Measurements from ENCODE around the gene FNBP1L. TPM values are rescaled to one million over a fixed set of nuclear protein-coding genes. Genes with fewer than 3 reads are reported as not detected.

FNBP1L gene
- polyA plus RNA-seq, 1 donor (not counting 4 experiments of a cell fraction or from before 2014, with no cell fraction given), result 22.9 TPM

DNA sequence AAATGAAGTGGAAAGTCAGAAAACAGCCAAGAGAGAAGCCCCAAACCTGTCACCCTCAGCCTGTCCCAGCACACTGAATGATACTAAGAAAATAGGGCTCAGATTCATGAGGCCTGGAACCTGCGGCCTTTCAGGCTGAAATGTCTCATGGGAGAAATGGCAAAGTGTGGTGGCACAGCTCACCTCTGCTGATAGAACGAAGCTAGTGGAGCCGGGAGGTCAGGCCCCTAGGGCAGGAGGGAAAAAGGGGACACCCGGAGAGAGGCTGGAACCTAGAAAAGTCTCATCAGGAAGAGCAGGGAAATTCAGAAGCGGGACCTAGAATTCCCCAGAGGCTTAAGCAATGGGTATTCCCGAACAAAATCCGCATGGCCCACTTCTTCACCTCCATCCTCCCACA is 126.6 kb downstream of the FNBP1L start:
- Histone ChIP-seq H3K4me3 (ENCODE audit: control insufficient read depth in 2 of 3, extremely low read depth in 1 of 3, insufficient read depth in 2 of 3, low read depth in 1 of 3, low read length in 3 of 3) (no peak overlapping the region), H3K4me2 (ENCODE audit: control insufficient read depth, extremely low read depth, insufficient read depth, low read depth, low read length) (no peak overlapping the region), H4K20me1 (ENCODE audit: control insufficient read depth, extremely low read depth, insufficient read depth, low read length) (peaks cover 33% of the 10 kb centered on the region), H3K36me3 (ENCODE audit: control insufficient read depth in 2 of 2, extremely low read depth in 1 of 2, insufficient read depth in 2 of 2, low read length in 2 of 2) (peaks cover 47 to 77% of the 10 kb centered on the region in 2 experiments), H3K27ac (ENCODE audit: control insufficient read depth, insufficient read depth, low read length) (no peak overlapping the region), H3K9me3 (ENCODE audit: control insufficient read depth, low read depth, low read length) (no peaks in the 10 kb centered on the region), H3K4me1 (ENCODE audit: control insufficient read depth, extremely low read depth, insufficient read depth, low read length) (no peaks in the 10 kb centered on the region), H3K9me1 (ENCODE audit: control insufficient read depth, extremely low read depth, insufficient read depth, low read length) (no peaks in the 10 kb centered on the region), H2AFZ (ENCODE audit: control insufficient read depth, low read length) (no peak overlapping the region), H3K9ac (ENCODE audit: control insufficient read depth, extremely low read depth, insufficient read depth, low read length) (no peak overlapping the region), H3K27me3 (ENCODE audit: control insufficient read depth, extremely low read depth, insufficient read depth, low read length) (no peaks in the 10 kb centered on the region), H3K79me2 (ENCODE audit: control insufficient read depth, insufficient read depth, low read length) (peaks cover 59% of the 10 kb centered on the region)
- dilution Hi-C loops (cut with MboI; ENCODE audit: extremely low pct_ligation_motif_present, low sequenced_read_pairs), result no loop called here
- TF ChIP-seq EZH2 (IDR thresholded peaks at IDR 0.05; ENCODE audit: low read length), result no peak
- TF ChIP-seq, protein P1, sequence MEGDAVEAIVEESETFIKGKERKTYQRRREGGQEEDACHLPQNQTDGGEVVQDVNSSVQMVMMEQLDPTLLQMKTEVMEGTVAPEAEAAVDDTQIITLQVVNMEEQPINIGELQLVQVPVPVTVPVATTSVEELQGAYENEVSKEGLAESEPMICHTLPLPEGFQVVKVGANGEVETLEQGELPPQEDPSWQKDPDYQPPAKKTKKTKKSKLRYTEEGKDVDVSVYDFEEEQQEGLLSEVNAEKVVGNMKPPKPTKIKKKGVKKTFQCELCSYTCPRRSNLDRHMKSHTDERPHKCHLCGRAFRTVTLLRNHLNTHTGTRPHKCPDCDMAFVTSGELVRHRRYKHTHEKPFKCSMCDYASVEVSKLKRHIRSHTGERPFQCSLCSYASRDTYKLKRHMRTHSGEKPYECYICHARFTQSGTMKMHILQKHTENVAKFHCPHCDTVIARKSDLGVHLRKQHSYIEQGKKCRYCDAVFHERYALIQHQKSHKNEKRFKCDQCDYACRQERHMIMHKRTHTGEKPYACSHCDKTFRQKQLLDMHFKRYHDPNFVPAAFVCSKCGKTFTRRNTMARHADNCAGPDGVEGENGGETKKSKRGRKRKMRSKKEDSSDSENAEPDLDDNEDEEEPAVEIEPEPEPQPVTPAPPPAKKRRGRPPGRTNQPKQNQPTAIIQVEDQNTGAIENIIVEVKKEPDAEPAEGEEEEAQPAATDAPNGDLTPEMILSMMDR (optimal IDR thresholded peaks at IDR 0.05 in 1 of 3, IDR thresholded peaks at IDR 0.05 in 1 of 3, conservative IDR thresholded peaks at IDR 0.05 in 1 of 3; ENCODE audit: extremely low read depth in 1 of 3, insufficient read depth in 2 of 3, low read length in 3 of 3), result no peak
- DNase-seq (ENCODE audit: low read depth, low spot score) (no peak), FAIRE-seq (no peak)

DNA sequence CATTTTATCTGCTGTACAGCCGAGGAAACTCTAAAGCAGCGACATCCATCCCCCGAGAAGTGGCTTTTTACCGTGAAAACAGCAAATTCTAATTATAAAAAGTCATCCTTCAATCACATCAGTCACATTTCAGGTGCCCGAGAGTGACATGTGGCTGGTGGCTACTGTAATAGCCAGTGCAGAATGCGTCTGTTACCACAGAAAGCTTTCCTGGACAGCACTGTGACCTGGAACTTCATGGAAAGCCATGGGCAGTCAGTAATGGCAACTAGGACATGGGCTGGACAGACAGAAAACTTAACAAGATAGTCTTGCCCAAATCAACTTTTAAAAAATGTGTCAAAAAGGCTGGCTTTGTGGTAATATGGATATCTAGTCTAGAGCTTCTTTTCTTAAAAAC is 127.1 kb downstream of the FNBP1L start:
- TF ChIP-seq EZH2 (IDR thresholded peaks at IDR 0.05; ENCODE audit: low read length), result no peak
- TF ChIP-seq, protein P1 (optimal IDR thresholded peaks at IDR 0.05 in 1 of 3, IDR thresholded peaks at IDR 0.05 in 1 of 3, conservative IDR thresholded peaks at IDR 0.05 in 1 of 3; ENCODE audit: extremely low read depth in 1 of 3, insufficient read depth in 2 of 3, low read length in 3 of 3), result no peak
- FAIRE-seq (no peak), DNase-seq (ENCODE audit: low read depth, low spot score) (no peak)
- H3K4me1 ChIP-seq (ENCODE audit: control insufficient read depth, extremely low read depth, insufficient read depth, low read length), result no peaks in the 10 kb centered on the region
- peaks cover 49 to 82% of the 10 kb centered on the region in 2 experiments for H3K36me3 ChIP-seq (ENCODE audit: control insufficient read depth in 2 of 2, extremely low read depth in 1 of 2, insufficient read depth in 2 of 2, low read length in 2 of 2)
- peaks cover 36% of the 10 kb centered on the region for H4K20me1 ChIP-seq (ENCODE audit: control insufficient read depth, extremely low read depth, insufficient read depth, low read length)
- peaks cover 62% of the 10 kb centered on the region for H3K79me2 ChIP-seq (ENCODE audit: control insufficient read depth, insufficient read depth, low read length)
- no peaks in the 10 kb centered on the region for H3K9me1 ChIP-seq (ENCODE audit: control insufficient read depth, extremely low read depth, insufficient read depth, low read length)
- H3K4me3 ChIP-seq (ENCODE audit: control insufficient read depth in 2 of 3, extremely low read depth in 1 of 3, insufficient read depth in 2 of 3, low read depth in 1 of 3, low read length in 3 of 3), result no peak overlapping the region
- H3K27ac ChIP-seq (ENCODE audit: control insufficient read depth, insufficient read depth, low read length), result no peak overlapping the region
- no peaks in the 10 kb centered on the region for H3K9me3 ChIP-seq (ENCODE audit: control insufficient read depth, low read depth, low read length)
- H3K9ac ChIP-seq (ENCODE audit: control insufficient read depth, extremely low read depth, insufficient read depth, low read length), result no peak overlapping the region
- H3K27me3 ChIP-seq (ENCODE audit: control insufficient read depth, extremely low read depth, insufficient read depth, low read length), result no peaks in the 10 kb centered on the region
- dilution Hi-C loops (cut with MboI; ENCODE audit: extremely low pct_ligation_motif_present, low sequenced_read_pairs), result no loop called here
- H2AFZ ChIP-seq (ENCODE audit: control insufficient read depth, low read length), result no peak overlapping the region
- H3K4me2 ChIP-seq (ENCODE audit: control insufficient read depth, extremely low read depth, insufficient read depth, low read depth, low read length), result no peak overlapping the region
